Measurements from ENCODE around the gene TMEM245.

DNA sequence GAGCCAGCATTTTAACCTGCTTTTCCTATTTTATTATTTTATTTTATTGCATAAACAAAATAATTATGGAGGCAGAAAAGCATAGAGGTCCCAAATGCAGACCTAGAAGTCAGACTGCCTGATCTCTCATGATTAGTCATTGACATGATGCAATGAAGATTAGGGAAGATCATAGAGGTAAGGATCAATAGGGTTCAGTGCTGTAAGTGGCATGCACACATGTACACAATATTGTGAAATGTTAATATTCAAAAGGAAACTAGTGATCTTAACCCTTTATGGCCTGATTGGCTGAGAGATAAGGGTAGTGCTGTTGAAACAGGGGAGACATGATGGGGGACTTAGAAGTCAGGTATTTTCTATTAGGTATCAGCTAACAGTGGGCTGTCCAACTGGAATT lies 48.4 kb upstream of the TMEM245 start:
- TF ChIP-seq SP1 (IDR thresholded peaks at IDR 0.05; ENCODE audit: low read depth), result no peak
- no peak for TF ChIP-seq TCF7L2 (IDR thresholded peaks at IDR 0.05; ENCODE audit: borderline replicate concordance, extremely low read depth, insufficient read depth, insufficient read length)
- TF ChIP-seq SRF (IDR thresholded peaks at IDR 0.05; ENCODE audit: low read depth), result no peak
- TF ChIP-seq, protein P1, sequence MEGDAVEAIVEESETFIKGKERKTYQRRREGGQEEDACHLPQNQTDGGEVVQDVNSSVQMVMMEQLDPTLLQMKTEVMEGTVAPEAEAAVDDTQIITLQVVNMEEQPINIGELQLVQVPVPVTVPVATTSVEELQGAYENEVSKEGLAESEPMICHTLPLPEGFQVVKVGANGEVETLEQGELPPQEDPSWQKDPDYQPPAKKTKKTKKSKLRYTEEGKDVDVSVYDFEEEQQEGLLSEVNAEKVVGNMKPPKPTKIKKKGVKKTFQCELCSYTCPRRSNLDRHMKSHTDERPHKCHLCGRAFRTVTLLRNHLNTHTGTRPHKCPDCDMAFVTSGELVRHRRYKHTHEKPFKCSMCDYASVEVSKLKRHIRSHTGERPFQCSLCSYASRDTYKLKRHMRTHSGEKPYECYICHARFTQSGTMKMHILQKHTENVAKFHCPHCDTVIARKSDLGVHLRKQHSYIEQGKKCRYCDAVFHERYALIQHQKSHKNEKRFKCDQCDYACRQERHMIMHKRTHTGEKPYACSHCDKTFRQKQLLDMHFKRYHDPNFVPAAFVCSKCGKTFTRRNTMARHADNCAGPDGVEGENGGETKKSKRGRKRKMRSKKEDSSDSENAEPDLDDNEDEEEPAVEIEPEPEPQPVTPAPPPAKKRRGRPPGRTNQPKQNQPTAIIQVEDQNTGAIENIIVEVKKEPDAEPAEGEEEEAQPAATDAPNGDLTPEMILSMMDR (IDR thresholded peaks at IDR 0.05 in 2 of 3, conservative IDR thresholded peaks at IDR 0.05 in 1 of 3; ENCODE audit: borderline replicate concordance in 1 of 3, insufficient read depth in 1 of 3, low read depth in 2 of 3, low read length in 2 of 3), result no peak
- TF ChIP-seq EZH2 (IDR thresholded peaks at IDR 0.05), result no peak
- TF ChIP-seq, protein P2, sequence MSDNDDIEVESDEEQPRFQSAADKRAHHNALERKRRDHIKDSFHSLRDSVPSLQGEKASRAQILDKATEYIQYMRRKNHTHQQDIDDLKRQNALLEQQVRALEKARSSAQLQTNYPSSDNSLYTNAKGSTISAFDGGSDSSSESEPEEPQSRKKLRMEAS (IDR thresholded peaks at IDR 0.05), result no peak
- no peak for TF ChIP-seq POLR2A (IDR thresholded peaks at IDR 0.05; ENCODE audit: borderline replicate concordance, extremely low read depth, insufficient read depth, insufficient read length)
- TF ChIP-seq, protein P3, sequence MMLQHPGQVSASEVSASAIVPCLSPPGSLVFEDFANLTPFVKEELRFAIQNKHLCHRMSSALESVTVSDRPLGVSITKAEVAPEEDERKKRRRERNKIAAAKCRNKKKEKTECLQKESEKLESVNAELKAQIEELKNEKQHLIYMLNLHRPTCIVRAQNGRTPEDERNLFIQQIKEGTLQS (IDR thresholded peaks at IDR 0.05), result no peak
